HG03439 (cell line): ENCODE data around the gene PKD1L1.

Source experiments
- ATAC-seq: cut with Tn5 transposase; IDR thresholded peaks from one replicate; pipeline ENCODE4 v1.9.1; 2021; ENCODE audit warnings: mild to moderate bottlenecking, moderate library complexity; ENCODE audit not compliant: unreplicated experiment

PKD1L1 gene

GRCh38 chr7:47881256-47881655 lies 67.0 kb downstream of the PKD1L1 start:
- ATAC-seq, result no peak

- no peak for ATAC-seq
These were observed 69.6 kb downstream of the PKD1L1 start for GRCh38 chr7:47878662-47879061.

GRCh38 chr7:47877336-47877735 lies 70.9 kb downstream of the PKD1L1 start:
- ATAC-seq, result no peak

DNA sequence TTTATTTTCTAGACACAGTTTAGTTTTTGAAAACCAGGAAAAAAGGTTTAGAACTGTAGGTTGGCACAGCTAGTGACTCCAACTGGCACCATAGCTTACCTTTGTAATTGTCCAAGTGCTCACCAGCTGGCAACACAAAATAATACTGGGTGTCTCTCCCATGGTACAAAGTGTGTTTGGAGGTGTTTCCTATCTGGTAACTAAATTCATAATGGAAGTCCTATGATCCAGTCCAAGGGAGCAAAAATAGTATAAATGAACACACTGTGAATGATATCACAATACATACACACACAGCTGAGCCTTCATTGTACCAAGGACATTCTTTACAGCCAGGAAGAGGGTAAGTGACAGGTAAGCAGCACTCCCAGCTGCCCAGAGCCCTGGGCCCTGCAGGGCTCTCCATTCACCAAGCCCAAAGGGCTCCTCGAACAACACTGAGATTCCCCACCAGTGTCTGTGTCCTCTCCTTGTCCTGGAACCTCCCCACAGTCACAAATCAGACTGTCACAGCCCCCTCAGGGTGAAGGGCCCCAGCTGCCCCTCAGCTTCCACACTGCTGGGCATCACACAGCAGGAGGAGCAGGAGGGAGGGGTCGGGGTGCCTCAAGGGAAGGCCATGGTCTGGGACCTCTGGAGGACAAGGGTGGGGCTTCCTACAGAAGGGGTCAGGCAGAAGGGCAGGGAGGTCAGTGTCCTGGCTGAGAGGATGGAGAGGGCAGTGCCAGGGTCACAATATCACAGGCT lies 72.1 kb downstream of the PKD1L1 start:
- ATAC-seq, result no peak

GRCh38 chr7:47875406-47875805 lies 72.9 kb downstream of the PKD1L1 start:
- no peak for ATAC-seq

GRCh38 chr7:47873762-47874161 lies 74.5 kb downstream of the PKD1L1 start:
- ATAC-seq, result no peak

GRCh38 chr7:47867286-47867685 lies 81.0 kb downstream of the PKD1L1 start:
- ATAC-seq, result no peak

DNA sequence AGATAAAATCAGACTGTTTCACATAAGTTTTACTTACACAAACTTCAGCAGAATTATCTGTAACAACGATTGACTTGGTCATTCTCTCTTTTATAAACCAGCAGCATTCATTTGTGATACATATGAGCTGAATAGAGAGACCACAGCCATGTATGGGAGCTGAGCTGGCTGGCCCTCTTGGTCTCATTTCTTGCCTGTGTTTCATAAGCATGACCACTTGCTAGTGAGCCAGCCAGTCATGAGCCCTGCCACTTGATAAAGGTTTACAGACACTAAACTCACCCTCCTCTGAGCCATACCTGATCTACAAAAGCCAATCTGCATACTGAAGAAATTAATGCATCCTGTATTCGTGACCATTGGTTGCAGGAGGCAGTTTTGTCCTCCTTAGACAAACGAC lies 82.1 kb downstream of the PKD1L1 start:
- ATAC-seq, result no peak

GRCh38 chr7:47852330-47853245 lies 95.7 kb downstream of the PKD1L1 start:
- ATAC-seq, result no peak

DNA sequence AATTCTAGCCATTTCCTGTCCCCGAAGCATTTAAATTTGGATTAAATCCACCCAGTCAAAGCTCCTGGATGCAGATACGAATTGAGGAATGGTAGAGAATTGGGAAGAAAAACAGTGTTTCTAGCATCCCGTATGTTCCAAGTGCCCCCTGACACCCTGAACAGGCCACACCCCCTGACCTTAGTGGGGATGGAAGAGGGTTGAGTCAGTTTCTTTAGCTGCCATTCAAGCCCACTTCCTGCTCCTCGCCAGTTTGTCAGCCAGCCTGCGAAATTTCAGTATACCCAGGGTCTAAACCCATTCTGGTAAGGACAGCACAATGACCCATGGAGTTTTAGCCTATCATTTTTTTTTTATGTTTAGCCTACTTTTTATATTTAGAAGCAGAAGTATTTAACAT lies 101.1 kb downstream of the PKD1L1 start:
- no peak for ATAC-seq

DNA sequence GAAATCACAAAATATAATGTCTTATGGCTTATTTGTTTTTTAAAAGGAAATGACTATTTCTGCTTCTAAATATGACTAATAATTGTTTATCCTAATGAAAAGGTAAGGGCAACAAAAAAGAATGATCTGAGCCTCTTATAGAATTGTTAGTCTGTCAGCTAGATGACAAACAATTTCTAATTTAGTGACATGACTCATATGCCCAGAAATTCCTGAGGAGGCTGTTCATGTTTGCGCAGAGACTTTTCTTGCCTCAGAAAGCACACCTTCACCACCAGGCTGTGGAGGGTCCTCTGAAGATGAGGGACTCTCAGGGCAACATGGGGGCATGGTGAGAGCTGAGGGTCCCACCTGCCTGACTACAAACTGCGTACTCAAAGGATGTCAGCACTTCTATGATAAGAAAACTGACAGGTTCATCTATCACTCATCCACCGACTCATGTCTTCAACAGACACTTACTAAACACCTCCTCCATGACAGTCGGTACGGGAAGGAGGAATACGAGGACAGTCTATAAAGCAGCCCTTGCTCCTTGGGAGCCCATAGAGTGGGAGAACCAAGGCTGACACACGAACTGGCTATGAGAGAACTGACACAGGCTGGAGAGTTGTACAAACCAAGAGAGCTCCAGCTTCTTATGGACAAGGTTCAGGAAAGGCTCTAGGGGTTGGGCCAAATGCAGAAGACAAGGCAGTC lies 102.0 kb downstream of the PKD1L1 start:
- ATAC-seq, result no peak

- ATAC-seq, result no peak
These were observed 104.0 kb downstream of the PKD1L1 start for GRCh38 chr7:47844311-47844710.

DNA sequence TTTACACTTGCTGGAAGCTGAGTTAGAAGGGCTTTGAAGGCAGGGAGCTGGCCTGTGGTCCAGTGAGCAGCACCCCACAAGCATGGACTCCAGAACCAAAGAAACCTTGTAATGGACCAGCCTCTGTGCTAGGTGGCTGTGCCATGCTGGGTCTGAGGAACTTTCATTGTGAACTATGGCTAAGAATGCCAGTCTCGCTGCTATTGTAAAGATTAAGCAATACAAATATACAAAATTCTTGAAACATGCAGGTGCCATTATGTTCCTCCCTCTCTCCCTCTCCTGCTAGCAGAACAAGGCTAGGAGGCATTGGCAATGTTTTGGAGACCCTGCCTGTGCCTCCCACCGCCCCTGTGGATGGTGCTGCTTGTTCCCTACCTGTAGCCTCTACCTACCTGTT lies 105.0 kb downstream of the PKD1L1 start:
- ATAC-seq, result no peak

GRCh38 chr7:47839381-47839780 lies 108.9 kb downstream of the PKD1L1 start:
- ATAC-seq, result no peak

DNA sequence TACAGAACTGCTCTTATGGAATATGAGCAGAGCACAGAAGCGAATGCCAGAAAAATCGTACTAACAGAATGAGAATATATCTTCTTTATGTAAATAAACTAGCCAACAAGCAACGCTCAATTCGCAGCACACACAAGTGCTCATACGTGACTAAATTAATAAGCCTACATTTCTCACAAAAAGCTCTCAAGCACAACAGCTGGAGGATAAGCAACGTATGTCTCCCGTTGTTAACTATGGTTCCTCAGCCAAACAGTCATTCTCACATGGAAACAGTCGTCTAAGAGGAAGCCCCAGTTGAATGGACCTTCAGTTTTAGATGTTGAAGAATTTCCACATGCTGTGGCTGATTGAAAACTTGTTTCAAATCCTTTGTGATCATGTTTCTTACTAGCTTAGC lies 110.4 kb downstream of the PKD1L1 start:
- ATAC-seq, result no peak

- no peak for ATAC-seq
These were observed 111.6 kb downstream of the PKD1L1 start for GRCh38 chr7:47836503-47837202.

DNA sequence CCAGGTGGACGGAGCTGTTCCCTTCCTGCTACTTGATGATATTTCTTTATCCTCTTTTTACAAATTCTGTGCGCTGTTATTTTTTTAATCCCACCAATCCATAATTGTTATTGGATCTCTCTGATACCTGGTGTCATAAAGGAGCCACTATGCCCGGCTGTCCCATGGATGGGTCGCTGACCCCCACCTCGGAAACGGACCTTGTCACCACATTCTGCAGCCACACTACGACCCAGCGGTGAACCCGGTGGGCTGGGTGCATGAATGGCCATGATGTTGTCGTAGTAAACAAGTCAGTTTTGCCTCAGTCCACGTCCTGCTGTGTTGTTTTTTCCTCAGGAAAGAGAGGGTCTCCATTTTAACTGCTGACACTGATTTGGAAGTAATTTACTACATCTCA lies 112.2 kb downstream of the PKD1L1 start:
- ATAC-seq, result no peak

DNA sequence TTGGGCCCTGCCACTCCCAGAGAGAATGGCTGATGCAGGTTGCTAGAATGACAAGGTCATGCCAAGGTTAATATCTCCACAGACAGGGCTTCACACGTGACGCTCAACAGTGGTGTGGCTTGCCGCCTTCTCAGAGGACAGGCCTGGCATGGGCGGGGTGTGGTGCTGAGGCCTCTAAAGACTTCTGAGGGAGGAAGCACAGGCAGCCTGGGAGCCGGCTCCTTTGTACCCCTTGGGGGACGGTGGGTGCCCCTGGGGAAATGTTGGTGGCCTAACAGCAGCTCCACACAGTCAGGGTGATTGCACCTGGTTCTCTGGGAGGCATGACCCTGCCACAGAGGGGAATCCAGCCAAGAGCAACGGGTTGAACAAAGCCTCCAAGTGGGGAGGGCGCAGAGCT lies 115.1 kb downstream of the PKD1L1 start:
- ATAC-seq, result no peak

DNA sequence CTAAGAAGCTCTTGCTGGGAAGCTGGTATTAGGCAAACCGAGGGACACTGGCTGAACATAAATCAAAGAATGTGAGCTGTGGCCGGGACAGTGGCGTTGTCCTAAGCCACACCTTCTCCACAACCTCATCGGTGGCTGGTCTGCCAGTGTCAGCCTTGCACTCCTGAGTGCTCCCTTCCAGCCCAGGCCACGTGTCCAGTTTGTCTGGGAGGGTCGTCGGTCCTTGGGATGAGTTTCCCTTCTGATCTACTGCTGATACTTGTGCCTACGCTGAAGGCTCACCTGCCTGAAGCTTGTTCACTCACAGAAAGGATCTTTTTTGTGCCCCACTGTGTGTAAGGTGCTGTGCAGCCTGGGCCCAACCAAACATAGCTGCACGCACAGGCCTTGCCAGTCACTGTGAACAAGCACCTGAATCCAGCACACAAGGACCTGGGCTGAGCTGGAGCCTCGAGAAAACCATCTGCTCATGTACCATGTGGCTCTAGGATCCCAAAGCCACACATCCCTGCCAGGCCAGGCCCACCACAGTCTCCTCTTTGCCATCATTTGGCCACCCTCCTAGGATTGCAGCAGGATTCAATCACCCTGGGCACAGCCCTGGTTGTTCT lies 116.1 kb downstream of the PKD1L1 start:
- no peak for ATAC-seq

GRCh38 chr7:47830015-47830414 lies 118.3 kb downstream of the PKD1L1 start:
- ATAC-seq, result no peak

DNA sequence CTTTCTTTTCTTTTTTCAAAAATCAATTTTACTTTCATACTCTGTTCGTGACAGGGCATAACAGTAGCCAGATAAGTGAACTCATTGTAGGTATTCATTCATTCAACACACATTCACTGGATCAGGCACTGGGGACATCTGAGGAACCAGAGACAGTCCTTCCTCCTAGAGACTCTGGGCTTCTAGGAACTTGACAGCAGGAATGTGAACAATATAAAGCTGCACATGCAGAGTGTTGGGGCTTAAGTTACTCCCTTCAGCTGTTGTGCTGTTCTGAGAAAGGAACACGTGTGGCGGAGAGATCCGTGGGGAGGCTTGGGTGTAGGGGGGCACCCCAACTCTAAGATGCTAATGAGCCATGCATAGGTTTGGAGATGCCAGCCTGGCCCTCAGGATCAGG lies 120.4 kb downstream of the PKD1L1 start:
- ATAC-seq, result no peak
